Bronchial epithelial cell (primary cell): Measurements from ENCODE around the gene GABRR2. TPM values are rescaled to one million over a fixed set of nuclear protein-coding genes. Genes with fewer than 3 reads are reported as not detected.

Experiments used
- DNase-seq: peaks from one replicate; pipeline ENCODE4 v3.0.0-alpha.2; 2010; ENCODE audit warnings: low read depth
- FAIRE-seq: peaks from 2 replicates; lab custom pipeline; 2011; peaks lifted over from hg19 to GRCh38; lab: Jason Lieb, UNC
- H3K27me3 ChIP-seq: 2 replicates; pipeline ENCODE4 v1.5.1; 2011; ENCODE audit warnings: low read length; ENCODE audit not compliant: control insufficient read depth, insufficient read depth
- H3K36me3 ChIP-seq: 2 replicates; pipeline ENCODE4 v1.5.1; 2011; ENCODE audit warnings: low read length; ENCODE audit not compliant: control insufficient read depth, insufficient read depth
- H3K4me3 ChIP-seq: 2 replicates; pipeline ENCODE4 v1.5.1; 2011; ENCODE audit warnings: mild to moderate bottlenecking, low read depth, low read length, control low read depth
- total RNA-seq: library from RNA; depleted of rRNA; stranded (reverse); fragments of >200 nt; gene quantifications from 2 replicates; pipeline ENCODE4 v1.2.1, GENCODE V29; 2014
- TF ChIP-seq, protein P1 (sequence below): IDR thresholded peaks from 2 replicates; pipeline ENCODE4 v1.5.1; 2011; ENCODE audit warnings: mild to moderate bottlenecking, moderate library complexity, low read length, control low read depth, inconsistent platforms; ENCODE audit not compliant: insufficient read depth, severe bottlenecking

The GABRR2 gene
- total RNA-seq, 1 donor from 2014 or later, result under 0.01 TPM

DNA sequence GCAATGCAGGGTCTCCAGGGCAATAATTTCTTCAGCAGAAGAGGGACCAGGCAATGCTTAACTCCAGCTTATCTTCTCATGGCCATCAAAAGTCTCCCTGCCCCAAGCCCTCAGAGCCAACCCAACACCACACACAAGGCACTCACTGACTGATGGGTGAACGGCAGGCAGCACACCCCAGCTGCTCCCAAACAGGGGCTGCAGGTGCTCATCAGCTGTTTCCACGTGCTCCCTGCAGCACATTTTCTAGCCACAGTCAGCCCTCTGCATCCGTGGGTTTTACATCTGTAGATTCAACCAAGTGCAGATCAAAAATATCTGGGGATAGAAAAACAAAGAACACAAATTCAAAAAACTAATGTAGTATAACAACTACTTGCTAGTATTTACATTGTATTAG is 94.0 kb downstream of the GABRR2 start:
- TF ChIP-seq, protein P1, sequence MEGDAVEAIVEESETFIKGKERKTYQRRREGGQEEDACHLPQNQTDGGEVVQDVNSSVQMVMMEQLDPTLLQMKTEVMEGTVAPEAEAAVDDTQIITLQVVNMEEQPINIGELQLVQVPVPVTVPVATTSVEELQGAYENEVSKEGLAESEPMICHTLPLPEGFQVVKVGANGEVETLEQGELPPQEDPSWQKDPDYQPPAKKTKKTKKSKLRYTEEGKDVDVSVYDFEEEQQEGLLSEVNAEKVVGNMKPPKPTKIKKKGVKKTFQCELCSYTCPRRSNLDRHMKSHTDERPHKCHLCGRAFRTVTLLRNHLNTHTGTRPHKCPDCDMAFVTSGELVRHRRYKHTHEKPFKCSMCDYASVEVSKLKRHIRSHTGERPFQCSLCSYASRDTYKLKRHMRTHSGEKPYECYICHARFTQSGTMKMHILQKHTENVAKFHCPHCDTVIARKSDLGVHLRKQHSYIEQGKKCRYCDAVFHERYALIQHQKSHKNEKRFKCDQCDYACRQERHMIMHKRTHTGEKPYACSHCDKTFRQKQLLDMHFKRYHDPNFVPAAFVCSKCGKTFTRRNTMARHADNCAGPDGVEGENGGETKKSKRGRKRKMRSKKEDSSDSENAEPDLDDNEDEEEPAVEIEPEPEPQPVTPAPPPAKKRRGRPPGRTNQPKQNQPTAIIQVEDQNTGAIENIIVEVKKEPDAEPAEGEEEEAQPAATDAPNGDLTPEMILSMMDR, result no peak
- Histone ChIP-seq H3K4me3 (no peak overlapping the region), H3K27me3 (peaks cover 2% of the 10 kb centered on the region), H3K36me3 (no peaks in the 10 kb centered on the region)
- no peak for FAIRE-seq
- DNase-seq, result no peak

- DNase-seq, result no peak
- FAIRE-seq, result no peak
- Histone ChIP-seq H3K36me3 (no peaks in the 10 kb centered on the region), H3K4me3 (no peak within 1 kb of the TSS), H3K27me3 (peaks cover 2% of the 10 kb centered on the region)
- TF ChIP-seq, protein P1, result no peak
Observed at GRCh38 chr6:89217299-89217910, 97.7 kb downstream of the GABRR2 start, which contains the start of gene GABRR1. Gene GABRR1 (minus strand): TSS chr6:89217358. CDS start chr6:89217322, 36 bp downstream.

- H3K4me3 ChIP-seq, result no peak overlapping the region
- FAIRE-seq, result no peak
- no peak for DNase-seq
- H3K27me3 ChIP-seq, result peaks cover 2% of the 10 kb centered on the region
- H3K36me3 ChIP-seq, result no peaks in the 10 kb centered on the region
- TF ChIP-seq, protein P1, result no peak
Observed at GRCh38 chr6:89216411-89216810, 98.7 kb downstream of the GABRR2 start.

GRCh38 chr6:89215391-89215790 is 99.7 kb downstream of the GABRR2 start:
- DNase-seq (no peak), FAIRE-seq (no peak)
- Histone ChIP-seq H3K27me3 (peaks cover 2% of the 10 kb centered on the region), H3K36me3 (no peaks in the 10 kb centered on the region), H3K4me3 (no peak overlapping the region)
- TF ChIP-seq, protein P1, result no peak

GRCh38 chr6:89214197-89214596 is 100.9 kb downstream of the GABRR2 start:
- Histone ChIP-seq H3K36me3 (no peaks in the 10 kb centered on the region), H3K4me3 (no peak overlapping the region), H3K27me3 (no peaks in the 10 kb centered on the region)
- TF ChIP-seq, protein P1, result no peak
- no peak for FAIRE-seq
- DNase-seq, result no peak

GRCh38 chr6:89212472-89212871 is 102.6 kb downstream of the GABRR2 start:
- TF ChIP-seq, protein P1, result no peak
- DNase-seq (no peak), FAIRE-seq (no peak)
- H3K27me3 ChIP-seq, result peaks cover 1% of the 10 kb centered on the region
- no peaks in the 10 kb centered on the region for H3K36me3 ChIP-seq
- H3K4me3 ChIP-seq, result no peak overlapping the region
